ENCODE measurements around the gene PDE12.
"Not testable (repeated sequence)": the region's sequence is repeated elsewhere in the genome, so short reads cannot be mapped to it uniquely, and the experiment has no call there.

Gene PDE12

GRCh38 chr3:57596495-57597126 lies 40.5 kb downstream of the PDE12 start:
- in situ Hi-C loops (cut with MboI; ENCODE audit: low pct_unique_long_range_greater_than_20kb, low sequenced_read_pairs, unreplicated experiment): no loop called here
- DNase-seq (ENCODE audit: low spot score): peak; percentile 31
- no peak for TF ChIP-seq CTCF (IDR thresholded peaks at IDR 0.05; ENCODE audit: extremely low read depth, insufficient read depth, missing control alignments)

GRCh38 chr3:57597127-57597923 lies 41.3 kb downstream of the PDE12 start, which contains the start of gene ARF4:
TSS of gene ARF4 (minus strand) at chr3:57597344. CDS start at chr3:57597140, 204 bp downstream.
- DNase-seq (ENCODE audit: low spot score): peak; percentile 97
- peak; percentile 45 for TF ChIP-seq CTCF (IDR thresholded peaks at IDR 0.05; ENCODE audit: extremely low read depth, insufficient read depth, missing control alignments)
- in situ Hi-C loops (cut with MboI; ENCODE audit: low pct_unique_long_range_greater_than_20kb, low sequenced_read_pairs, unreplicated experiment): no loop called here

- in situ Hi-C loops (cut with MboI; ENCODE audit: low pct_unique_long_range_greater_than_20kb, low sequenced_read_pairs, unreplicated experiment): no loop called here
- DNase-seq (ENCODE audit: low spot score): no peak
Observed at GRCh38 chr3:57598765-57599360, 42.8 kb downstream of the PDE12 start.

GRCh38 chr3:57600195-57600594 lies 44.1 kb downstream of the PDE12 start:
- no peak for TF ChIP-seq CTCF (IDR thresholded peaks at IDR 0.05; ENCODE audit: extremely low read depth, insufficient read depth, missing control alignments)
- in situ Hi-C loops (cut with MboI; ENCODE audit: low pct_unique_long_range_greater_than_20kb, low sequenced_read_pairs, unreplicated experiment): no loop called here

More at GRCh38 chr3:57598765-57599360, 42.8 kb downstream of the PDE12 start:
- TF ChIP-seq CTCF (IDR thresholded peaks at IDR 0.05; ENCODE audit: extremely low read depth, insufficient read depth, missing control alignments): no peak

GRCh38 chr3:57604971-57605370 lies 48.9 kb downstream of the PDE12 start:
- no peak for TF ChIP-seq CTCF (IDR thresholded peaks at IDR 0.05; ENCODE audit: extremely low read depth, insufficient read depth, missing control alignments)
- DNase-seq (ENCODE audit: low spot score): no peak

More at GRCh38 chr3:57600195-57600594, 44.1 kb downstream of the PDE12 start:
- DNase-seq (ENCODE audit: low spot score): no peak

GRCh38 chr3:57605683-57606082 lies 49.6 kb downstream of the PDE12 start:
- TF ChIP-seq CTCF (IDR thresholded peaks at IDR 0.05; ENCODE audit: extremely low read depth, insufficient read depth, missing control alignments): no peak
- in situ Hi-C loops (cut with MboI; ENCODE audit: low pct_unique_long_range_greater_than_20kb, low sequenced_read_pairs, unreplicated experiment): no loop called here
- no peak for DNase-seq (ENCODE audit: low spot score)

More at GRCh38 chr3:57604971-57605370, 48.9 kb downstream of the PDE12 start:
- in situ Hi-C loops (cut with MboI; ENCODE audit: low pct_unique_long_range_greater_than_20kb, low sequenced_read_pairs, unreplicated experiment): no loop called here

- in situ Hi-C loops (cut with MboI; ENCODE audit: low pct_unique_long_range_greater_than_20kb, low sequenced_read_pairs, unreplicated experiment); DNase-seq (ENCODE audit: low spot score): not testable (repeated sequence)
Observed at GRCh38 chr3:57611870-57612269, 55.8 kb downstream of the PDE12 start.
